Activated effector memory CD4-positive, alpha-beta T cell treated with anti-CD3 and anti-CD28 coated beads, Interleukin-2, amount 50 U/mL, for 16 hours (primary cell): Measurements from ENCODE around the gene SLC16A8.
A peak's percentile ranks its signal among the peaks of the same experiment; 100 is the strongest.
"Not testable (repeated sequence)": the region's sequence is repeated elsewhere in the genome, so short reads cannot be mapped to it uniquely, and the experiment has no call there.

Experiments used
- DNase-seq: peaks from one replicate; pipeline ENCODE4 v3.0.0-alpha.2; 2020

SLC16A8 gene

GRCh38 chr22:38083931-38084631, at the start of gene SLC16A8:
Gene SLC16A8 (minus strand): TSS chr22:38084184. CDS start chr22:38082873, 1,311 bp downstream.
- DNase-seq = no peak

- no peak for DNase-seq
These were observed 49.3 kb upstream of the SLC16A8 start for GRCh38 chr22:38133331-38133730.

GRCh38 chr22:38132794-38133193, 48.8 kb upstream of the SLC16A8 start:
- no peak for DNase-seq

- peak; percentile 37 for DNase-seq
These were observed 48.2 kb upstream of the SLC16A8 start for GRCh38 chr22:38132136-38132535.

- no peak for DNase-seq
These were observed 47.4 kb upstream of the SLC16A8 start for GRCh38 chr22:38131399-38131798.

GRCh38 chr22:38129856-38130255, 45.9 kb upstream of the SLC16A8 start:
- no peak for DNase-seq

GRCh38 chr22:38129021-38129420, 45.0 kb upstream of the SLC16A8 start:
- DNase-seq = no peak

- no peak for DNase-seq
These were observed 43.9 kb upstream of the SLC16A8 start for GRCh38 chr22:38127869-38128268.

- no peak for DNase-seq
These were observed 43.1 kb upstream of the SLC16A8 start for GRCh38 chr22:38126928-38127668.

GRCh38 chr22:38125751-38126201, 41.8 kb upstream of the SLC16A8 start:
- DNase-seq = no peak

GRCh38 chr22:38125038-38125610, 41.1 kb upstream of the SLC16A8 start:
- no peak for DNase-seq

GRCh38 chr22:38124236-38124974, 40.4 kb upstream of the SLC16A8 start:
- DNase-seq = no peak

GRCh38 chr22:38122616-38123015, 38.6 kb upstream of the SLC16A8 start:
- DNase-seq = no peak

GRCh38 chr22:38120359-38121110, 36.6 kb upstream of the SLC16A8 start:
- no peak for DNase-seq

- DNase-seq = not testable (repeated sequence)
These were observed 34.8 kb upstream of the SLC16A8 start for GRCh38 chr22:38118747-38119146.

GRCh38 chr22:38118182-38118581, 34.2 kb upstream of the SLC16A8 start:
- no peak for DNase-seq

GRCh38 chr22:38117556-38117955, 33.6 kb upstream of the SLC16A8 start:
- DNase-seq = not testable (repeated sequence)

GRCh38 chr22:38115423-38116205, 31.6 kb upstream of the SLC16A8 start:
- no peak for DNase-seq

- peak; percentile 91 for DNase-seq
These were observed 30.8 kb upstream of the SLC16A8 start for GRCh38 chr22:38114484-38115398.

- DNase-seq = no peak
These were observed 28.4 kb upstream of the SLC16A8 start for GRCh38 chr22:38112381-38112780.
